OCI-LY1 (cell line): ENCODE measurements around the gene WWOX.

Experiments used
- CTCF ChIP-seq: fragments of 200-600 bp; sonication (generic), shearing (Covaris generic); IDR thresholded peaks from 2 replicates; pipeline ENCODE4 v1.5.1; 2017; ENCODE audit warnings: mild to moderate bottlenecking, antibody characterized with exemption, low read length, moderate library complexity, mixed read lengths
- EZH2 ChIP-seq: fragments of 200-600 bp; sonication (generic), shearing (Covaris generic); IDR thresholded peaks from 2 replicates; pipeline ENCODE4 v1.8.0; 2017; ENCODE audit warnings: borderline replicate concordance, mixed run types, mild to moderate bottlenecking, antibody characterized with exemption, low read length, moderate library complexity, mixed read lengths

GRCh38 chr16:78211020-78211599 lies 111.7 kb downstream of the WWOX start:
- TF ChIP-seq CTCF, result no peak
- no peak for TF ChIP-seq EZH2
